Liver (tissue), 2 donors: Measurements from ENCODE around the gene PDE2A.

Experiments
- YY1 ChIP-seq: IDR thresholded peaks from 2 replicates; pipeline ENCODE4 v1.6.1; 2016; ENCODE audit warnings: antibody characterized with exemption, mild to moderate bottlenecking
- TF ChIP-seq, protein P1 (sequence below): fragments of 150-350 bp; IDR thresholded peaks from 2 replicates; pipeline ENCODE4 v1.5.1; 2017; ENCODE audit warnings: improper control_type of control experiment, low read depth, low read length; ENCODE audit not compliant: missing input control
- TF ChIP-seq, protein P2 (sequence below): IDR thresholded peaks from 2 replicates; pipeline ENCODE4 v1.6.1; 2016; ENCODE audit warnings: antibody characterized with exemption, mild to moderate bottlenecking
- donor health status: healthy.

DNA sequence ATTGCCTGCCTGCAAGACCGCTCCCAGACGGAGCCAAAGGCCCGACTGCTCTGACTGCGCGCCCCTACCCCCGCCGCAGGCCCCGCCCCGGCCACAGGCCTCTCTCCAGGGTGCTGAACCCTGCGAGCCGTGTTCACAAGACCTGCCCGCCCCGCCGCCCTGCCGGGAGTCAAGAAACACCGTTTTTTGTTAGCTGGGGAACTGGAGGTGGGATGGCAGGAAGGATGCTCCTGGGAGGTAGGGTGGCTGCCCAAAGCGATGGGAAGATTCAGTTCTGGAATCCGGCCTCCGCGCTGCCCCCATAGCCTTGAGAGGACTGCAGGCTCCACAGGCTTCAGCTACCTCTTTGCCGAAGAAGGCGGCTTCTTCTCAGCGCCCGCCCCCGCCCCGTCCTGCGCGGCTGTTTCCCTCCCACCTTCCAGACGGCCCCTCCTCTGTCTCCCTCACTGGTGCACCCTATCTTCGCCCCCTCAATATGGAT lies 2.7 kb upstream of the PDE2A start:
- TF ChIP-seq, protein P1, sequence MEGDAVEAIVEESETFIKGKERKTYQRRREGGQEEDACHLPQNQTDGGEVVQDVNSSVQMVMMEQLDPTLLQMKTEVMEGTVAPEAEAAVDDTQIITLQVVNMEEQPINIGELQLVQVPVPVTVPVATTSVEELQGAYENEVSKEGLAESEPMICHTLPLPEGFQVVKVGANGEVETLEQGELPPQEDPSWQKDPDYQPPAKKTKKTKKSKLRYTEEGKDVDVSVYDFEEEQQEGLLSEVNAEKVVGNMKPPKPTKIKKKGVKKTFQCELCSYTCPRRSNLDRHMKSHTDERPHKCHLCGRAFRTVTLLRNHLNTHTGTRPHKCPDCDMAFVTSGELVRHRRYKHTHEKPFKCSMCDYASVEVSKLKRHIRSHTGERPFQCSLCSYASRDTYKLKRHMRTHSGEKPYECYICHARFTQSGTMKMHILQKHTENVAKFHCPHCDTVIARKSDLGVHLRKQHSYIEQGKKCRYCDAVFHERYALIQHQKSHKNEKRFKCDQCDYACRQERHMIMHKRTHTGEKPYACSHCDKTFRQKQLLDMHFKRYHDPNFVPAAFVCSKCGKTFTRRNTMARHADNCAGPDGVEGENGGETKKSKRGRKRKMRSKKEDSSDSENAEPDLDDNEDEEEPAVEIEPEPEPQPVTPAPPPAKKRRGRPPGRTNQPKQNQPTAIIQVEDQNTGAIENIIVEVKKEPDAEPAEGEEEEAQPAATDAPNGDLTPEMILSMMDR, result no peak
- TF ChIP-seq YY1, result no peak
- TF ChIP-seq, protein P2, sequence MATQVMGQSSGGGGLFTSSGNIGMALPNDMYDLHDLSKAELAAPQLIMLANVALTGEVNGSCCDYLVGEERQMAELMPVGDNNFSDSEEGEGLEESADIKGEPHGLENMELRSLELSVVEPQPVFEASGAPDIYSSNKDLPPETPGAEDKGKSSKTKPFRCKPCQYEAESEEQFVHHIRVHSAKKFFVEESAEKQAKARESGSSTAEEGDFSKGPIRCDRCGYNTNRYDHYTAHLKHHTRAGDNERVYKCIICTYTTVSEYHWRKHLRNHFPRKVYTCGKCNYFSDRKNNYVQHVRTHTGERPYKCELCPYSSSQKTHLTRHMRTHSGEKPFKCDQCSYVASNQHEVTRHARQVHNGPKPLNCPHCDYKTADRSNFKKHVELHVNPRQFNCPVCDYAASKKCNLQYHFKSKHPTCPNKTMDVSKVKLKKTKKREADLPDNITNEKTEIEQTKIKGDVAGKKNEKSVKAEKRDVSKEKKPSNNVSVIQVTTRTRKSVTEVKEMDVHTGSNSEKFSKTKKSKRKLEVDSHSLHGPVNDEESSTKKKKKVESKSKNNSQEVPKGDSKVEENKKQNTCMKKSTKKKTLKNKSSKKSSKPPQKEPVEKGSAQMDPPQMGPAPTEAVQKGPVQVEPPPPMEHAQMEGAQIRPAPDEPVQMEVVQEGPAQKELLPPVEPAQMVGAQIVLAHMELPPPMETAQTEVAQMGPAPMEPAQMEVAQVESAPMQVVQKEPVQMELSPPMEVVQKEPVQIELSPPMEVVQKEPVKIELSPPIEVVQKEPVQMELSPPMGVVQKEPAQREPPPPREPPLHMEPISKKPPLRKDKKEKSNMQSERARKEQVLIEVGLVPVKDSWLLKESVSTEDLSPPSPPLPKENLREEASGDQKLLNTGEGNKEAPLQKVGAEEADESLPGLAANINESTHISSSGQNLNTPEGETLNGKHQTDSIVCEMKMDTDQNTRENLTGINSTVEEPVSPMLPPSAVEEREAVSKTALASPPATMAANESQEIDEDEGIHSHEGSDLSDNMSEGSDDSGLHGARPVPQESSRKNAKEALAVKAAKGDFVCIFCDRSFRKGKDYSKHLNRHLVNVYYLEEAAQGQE, result peak; percentile 98
